A549 (cell line): ENCODE results near the gene SLC9A4. TPM values are rescaled to one million over a fixed set of nuclear protein-coding genes. Genes with fewer than 3 reads are reported as not detected.

ENCODE experiments used
- ATAC-seq, 2 experiments: fragments of 200-7000 bp in 1 of 2; fragments of >200 bp in 1 of 2; cut with Nextera tagmentation in 1 of 2; cut with Tn5 transposase in 1 of 2; 3 replicates each; pipeline versions ENCODE4 v1.8.0 to v1.9.1; 2018 to 2020; ENCODE audit warnings: mild to moderate bottlenecking in 1 of 2, moderate library complexity in 1 of 2
- CTCF ChIA-PET: fragments of 300-600 bp; sonication (Branson Sonifier 250); formaldehyde crosslinking; extraction: SDS; loops from one replicate; lab custom pipeline; 2021; ENCODE audit warnings: antibody characterized with exemption, inconsistent platforms; lab: Yijun Ruan, JAX
- POLR2A ChIA-PET: fragments of 350-600 bp; formaldehyde crosslinking; extraction: SDS; loops from one replicate; lab custom pipeline; 2021; ENCODE audit warnings: antibody characterized with exemption, inconsistent platforms; lab: Yijun Ruan, JAX
- DNase-seq, 2 experiments: peaks; one replicate each; pipeline versions ENCODE4 v3.0.0 to v3.0.0-alpha.2; 2011 to 2016; ENCODE audit warnings: low read depth in 1 of 2, low spot score in 1 of 2
- FAIRE-seq: peaks from 2 replicates; lab custom pipeline; 2011; peaks lifted over from hg19 to GRCh38; lab: Jason Lieb, UNC
- H3K27ac ChIP-seq, 2 experiments: fragments of >200 bp; sonication (Bioruptor Twin); formaldehyde crosslinking; 3 replicates each; pipeline ENCODE4 v1.5.1; 2016 to 2017
- H3K4me1 ChIP-seq: fragments of >200 bp; sonication (Bioruptor Twin); formaldehyde crosslinking; 3 replicates; pipeline ENCODE4 v1.6.1; 2016
- H3K4me2 ChIP-seq: fragments of >200 bp; sonication (Bioruptor Twin); formaldehyde crosslinking; 3 replicates; pipeline ENCODE4 v1.6.1; 2016
- H3K4me3 ChIP-seq: fragments of >200 bp; sonication (Bioruptor Twin); formaldehyde crosslinking; 3 replicates; pipeline ENCODE4 v1.5.1; 2016
- H3K9me3 ChIP-seq: fragments of >200 bp; sonication (Bioruptor Twin); formaldehyde crosslinking; 3 replicates; pipeline ENCODE4 v1.6.1; 2016
- CBX2 ChIP-seq: fragments of 200-600 bp; sonication (generic); IDR thresholded peaks from 2 replicates; pipeline ENCODE4 v1.6.1; 2016; ENCODE audit warnings: low read depth, mild to moderate bottlenecking, borderline replicate concordance
- CEBPB ChIP-seq, 2 experiments: fragments of >200 bp in 1 of 2; sonication (Bioruptor Twin) in 1 of 2; formaldehyde crosslinking in 1 of 2; IDR thresholded peaks; 2 replicates each; pipeline ENCODE4 v1.6.1; 2012 to 2016
- CHD4 ChIP-seq: fragments of 200-600 bp; sonication (generic); IDR thresholded peaks from 2 replicates; pipeline ENCODE4 v1.6.1; 2016; ENCODE audit warnings: antibody characterized with exemption, mild to moderate bottlenecking, borderline replicate concordance
- EP300 ChIP-seq, 2 experiments: fragments of >200 bp; sonication (Bioruptor Twin); formaldehyde crosslinking; IDR thresholded peaks; 2 replicates in 1 of 2; 3 replicates in 1 of 2; pipeline ENCODE4 v1.6.1; 2016 to 2017
- ESRRA ChIP-seq: fragments of 150-350 bp; IDR thresholded peaks from 2 replicates; pipeline ENCODE4 v1.6.1; 2014; ENCODE audit warnings: mild to moderate bottlenecking, low read length, borderline replicate concordance
- FOXS1 ChIP-seq: fragments of 250-450 bp; sonication (Bioruptor Pico); IDR thresholded peaks from 2 replicates; pipeline ENCODE4 v1.5.0; 2020; ENCODE audit warnings: mild to moderate bottlenecking, moderate library complexity
- HES2 ChIP-seq: fragments of >200 bp; sonication (Bioruptor Twin); formaldehyde crosslinking; IDR thresholded peaks from 2 replicates; pipeline ENCODE4 v1.6.1; 2016
- HEYL ChIP-seq: fragments of 250-450 bp; sonication (Bioruptor Pico); IDR thresholded peaks from 2 replicates; pipeline ENCODE4 v1.8.0; 2021; ENCODE audit warnings: mild to moderate bottlenecking, moderate library complexity
- HOXB13 ChIP-seq: fragments of 250-450 bp; sonication (Bioruptor Pico); IDR thresholded peaks from 2 replicates; pipeline ENCODE4 v1.5.0; 2020; ENCODE audit warnings: low read depth, mild to moderate bottlenecking, moderate library complexity
- HOXB5 ChIP-seq: fragments of 250-450 bp; sonication (Bioruptor Pico); IDR thresholded peaks from 2 replicates; pipeline ENCODE4 v1.5.0; 2020; ENCODE audit warnings: mild to moderate bottlenecking, moderate library complexity
- KDM1A ChIP-seq: fragments of 200-600 bp; sonication (generic); IDR thresholded peaks from 2 replicates; pipeline ENCODE4 v1.6.1; 2016; ENCODE audit warnings: low read depth, mild to moderate bottlenecking
- KDM5A ChIP-seq: fragments of 200-600 bp; sonication (generic); IDR thresholded peaks from 2 replicates; pipeline ENCODE4 v1.6.1; 2016; ENCODE audit warnings: antibody characterized with exemption, mild to moderate bottlenecking
- MAX ChIP-seq: IDR thresholded peaks from 2 replicates; pipeline ENCODE4 v1.6.1; 2012
- MYC ChIP-seq: IDR thresholded peaks from 2 replicates; pipeline ENCODE4 v1.6.1; 2012; ENCODE audit warnings: mild to moderate bottlenecking, inconsistent platforms, low read length, improper control_type of control experiment, borderline replicate concordance
- NFE2L2 ChIP-seq: fragments of 150-350 bp; conservative IDR thresholded peaks from 2 replicates; pipeline ENCODE4 v1.6.1; 2014; ENCODE audit warnings: low read length
- NR3C1 ChIP-seq: fragments of >200 bp; sonication (Bioruptor Twin); formaldehyde crosslinking; IDR thresholded peaks from 3 replicates; pipeline ENCODE4 v1.6.1; 2017
- PBX3 ChIP-seq: IDR thresholded peaks from 2 replicates; pipeline ENCODE4 v1.6.1; 2012
- POLR2AphosphoS2 ChIP-seq: conservative IDR thresholded peaks from 2 replicates; pipeline ENCODE4 v1.6.1; 2012; ENCODE audit warnings: low read length, improper control_type of control experiment, inconsistent platforms
- RARB ChIP-seq: fragments of 250-450 bp; sonication (Bioruptor Pico); IDR thresholded peaks from 2 replicates; pipeline ENCODE4 v1.8.0; 2021; ENCODE audit warnings: mild to moderate bottlenecking, moderate library complexity
- REST ChIP-seq: fragments of 200-600 bp; sonication (generic); IDR thresholded peaks from 2 replicates; pipeline ENCODE4 v1.6.1; 2016; ENCODE audit warnings: antibody characterized with exemption, mild to moderate bottlenecking, moderate library complexity
- RNF2 ChIP-seq: fragments of 200-600 bp; sonication (generic); IDR thresholded peaks from 2 replicates; pipeline ENCODE4 v1.6.1; 2016; ENCODE audit warnings: low read depth, mild to moderate bottlenecking, antibody characterized with exemption, moderate library complexity, borderline replicate concordance
- SMC3 ChIP-seq: fragments of >200 bp; sonication (Bioruptor Twin); formaldehyde crosslinking; IDR thresholded peaks from 3 replicates; pipeline ENCODE4 v1.6.1; 2018; ENCODE audit warnings: inconsistent platforms
- USF2 ChIP-seq: fragments of 450-650 bp; IDR thresholded peaks from 2 replicates; pipeline ENCODE4 v1.6.1; 2014; ENCODE audit warnings: antibody characterized with exemption
- ZNF302 ChIP-seq: fragments of 250-450 bp; sonication (Bioruptor Pico); IDR thresholded peaks from 2 replicates; pipeline ENCODE4 v1.9.0; 2021; ENCODE audit warnings: inconsistent platforms, mild to moderate bottlenecking, moderate library complexity
- WGBS: methylation state at CpG from one replicate; pipeline ENCODE4 v1.1.6; 2017; ENCODE audit errors: missing lambda C conversion rate; 5-methylcytosine and 5-hydroxymethylcytosine counted together
- polyA plus RNA-seq, 4 experiments: library from polyadenylated mRNA; depleted of rRNA in 3 of 4; stranded (reverse); fragments of >200 nt; fragmentation: RNase III in 1 of 4; extraction: RNeasy Plus Mini Kit Qiagen cat#74134 plus additional on column Dnase treatment in 1 of 4; gene quantifications; 2 replicates in 3 of 4; 3 replicates in 1 of 4; pipeline ENCODE4 v1.2.3, GENCODE V29; 2011 to 2017

The SLC9A4 gene
- polyA plus RNA-seq, 2 of the 4 experiments (the other 2 are of a cell fraction) = not detected

- no peak for FAIRE-seq
- Histone ChIP-seq H3K4me2 (no peak overlapping the region), H3K27ac (no peak overlapping the region), H3K4me1 (no peaks in the 10 kb centered on the region)
- CTCF ChIA-PET = interaction anchor here (2.2 kb wide), 1 partner anchor 11 kb away, joined by 11 read pairs; no protein-coding TSS in a partner anchor
- no peak for TF ChIP-seq REST
- TF ChIP-seq KDM1A = no peak
- TF ChIP-seq HES2 = no peak
- no peak for TF ChIP-seq POLR2AphosphoS2
- TF ChIP-seq EP300 (IDR thresholded peaks at IDR 0.05) = no peak
- TF ChIP-seq FOXS1 = no peak
- no peak for TF ChIP-seq HEYL
- no peak for TF ChIP-seq PBX3
- no peak for TF ChIP-seq USF2
- TF ChIP-seq ESRRA = no peak
- TF ChIP-seq HOXB13 (CRISPR knock-in tag) = no peak
- TF ChIP-seq NR3C1 = no peak
- no peak for TF ChIP-seq CHD4
- no peak for TF ChIP-seq NFE2L2
- TF ChIP-seq SMC3 = no peak
- no peak for TF ChIP-seq MYC
- no peak for TF ChIP-seq KDM5A
- TF ChIP-seq CBX2 = no peak
- no peak for TF ChIP-seq HOXB5 (CRISPR knock-in tag)
- no peak for TF ChIP-seq MAX
- TF ChIP-seq, all 56 proteins: peak for 0
- Histone ChIP-seq H3K9me3 (no peaks in the 10 kb centered on the region), H3K4me3 (no peak overlapping the region)
- DNase-seq (no peak), ATAC-seq (no peak)
- POLR2A ChIA-PET = no interaction called here
- WGBS = 10% methylated on average over 2 of the region's 2 CpGs
Observed at GRCh38 chr2:102432386-102432785, 40.6 kb upstream of the SLC9A4 start.

- TF ChIP-seq RNF2 = no peak
- no peak for TF ChIP-seq ZNF302 (CRISPR knock-in tag)
- TF ChIP-seq RARB (CRISPR knock-in tag) = no peak
- TF ChIP-seq CEBPB (IDR thresholded peaks at IDR 0.05) = no peak
- TF ChIP-seq POLR2AphosphoS2 = no peak
- no peak for TF ChIP-seq KDM1A
- no peak overlapping the region for H3K4me3 ChIP-seq
- DNase-seq (no peak), FAIRE-seq (no peak), ATAC-seq (no peak)
- H3K9me3 ChIP-seq = no peaks in the 10 kb centered on the region
- no peak overlapping the region for H3K4me2 ChIP-seq
- no peaks in the 10 kb centered on the region for H3K4me1 ChIP-seq
- ChIA-PET CTCF (interaction anchor here (1.1 to 2.2 kb wide), 2 partner anchors 9 kb away, joined by 4 to 11 read pairs; no protein-coding TSS in a partner anchor), POLR2A (no interaction called here)
- no peak overlapping the region for H3K27ac ChIP-seq
- 43% methylated on average over 4 of the region's 4 CpGs for WGBS
Observed at GRCh38 chr2:102433973-102434654, 38.9 kb upstream of the SLC9A4 start.
